ENCODE measurements around the gene ERFL. TPM values are rescaled to one million over a fixed set of nuclear protein-coding genes. Genes with fewer than 3 reads are reported as not detected.

ERFL gene
- total and polyA plus RNA-seq, 2 donors (not counting 1 experiment from before 2014, with no cell fraction given) = 2.3 to 5.5 TPM

DNA sequence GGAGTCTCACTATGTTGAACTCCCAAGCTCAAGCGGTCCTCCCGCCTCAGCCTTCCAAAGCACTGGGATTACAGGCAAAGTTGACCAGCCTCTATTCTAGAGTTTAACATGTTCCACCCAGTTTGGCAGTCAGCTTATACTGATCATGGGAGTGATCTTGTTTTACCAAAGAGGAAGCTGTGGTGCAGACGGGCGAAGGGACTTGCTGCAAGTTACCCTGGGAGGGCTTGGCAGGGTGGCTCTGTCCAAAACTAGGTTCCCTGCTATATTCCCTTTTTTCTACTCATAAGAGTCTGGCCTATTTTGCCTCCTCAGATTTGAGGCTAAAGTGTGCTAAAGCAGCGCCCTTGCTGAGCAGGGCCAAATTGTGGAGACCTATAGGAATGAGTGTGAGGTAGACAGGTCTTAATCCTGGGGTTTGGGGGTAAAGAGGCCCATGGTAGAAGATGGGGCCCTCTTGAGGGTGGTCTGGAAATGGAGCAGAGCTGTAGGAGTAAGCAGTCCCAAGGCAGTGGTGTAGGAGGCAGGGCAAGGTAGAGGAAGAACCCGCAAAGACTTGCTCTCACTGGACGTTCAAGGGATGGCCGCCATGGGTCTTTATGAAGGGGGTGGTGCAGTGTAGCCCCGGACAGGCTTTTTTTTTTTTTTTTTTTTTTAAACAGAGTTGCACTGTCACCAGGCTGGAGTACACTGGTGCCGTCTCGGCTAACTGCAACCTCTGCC, 64.9 kb downstream of the ERFL start:
- peak overlapping the region in 1 of 2 donors; percentile 94 for H3K27ac ChIP-seq (ENCODE audit: low read length in 2 of 2)
- no peak overlapping the region for H3K4me3 ChIP-seq (ENCODE audit: control extremely low read depth in 1 of 5, extremely low read depth in 1 of 5, insufficient read depth in 1 of 5, low read depth in 2 of 5, low read length in 4 of 5)
- ChIA-PET POLR2A (interaction anchor here (0.5 to 1.4 kb wide), 3 partner anchors 10 to 81 kb away, joined by 3 to 4 read pairs (median 3); no protein-coding TSS in a partner anchor), CTCF (interaction anchor here (0.9 to 17.0 kb wide), 6 partner anchors 10 to 85 kb away, joined by 3 to 331 read pairs (median 4); no protein-coding TSS in a partner anchor)
- Mint-ChIP-seq H3K9me3 (ENCODE audit: insufficient read depth) (no peaks in the 10 kb centered on the region), H3K27ac (peak overlapping the region; percentile 76), H3K27me3 (no peaks in the 10 kb centered on the region), H3K4me3 (peak overlapping the region; percentile 30), H3K4me1 (peaks cover 62% of the 10 kb centered on the region)
- no peaks in the 10 kb centered on the region for H3K9me3 ChIP-seq (ENCODE audit: control extremely low read depth in 1 of 3, control insufficient read depth in 2 of 3, insufficient read depth in 1 of 3, low read length in 2 of 3)
- H3K79me2 ChIP-seq (ENCODE audit: control insufficient read depth, insufficient read depth, low read length) = peaks cover 82% of the 10 kb centered on the region
- peaks cover 2 to 63% of the 10 kb centered on the region in 2 experiments for H3K36me3 ChIP-seq (replicated peaks in 1 of 2; ENCODE audit: control extremely low read depth in 1 of 2, control insufficient read depth in 1 of 2, extremely low read depth in 1 of 2, insufficient read depth in 2 of 2, low read length in 1 of 2)
- H3K4me1 ChIP-seq (ENCODE audit: control insufficient read depth in 2 of 2, insufficient read depth in 2 of 2, low read length in 2 of 2) = peaks cover 46 to 74% of the 10 kb centered on the region in 2 donors
- ATAC-seq (ENCODE audit: low read depth) (no peak), DNase-seq (no peak)
- H4K20me1 ChIP-seq (ENCODE audit: control insufficient read depth, insufficient read depth, low read length, poor library complexity, severe bottlenecking) = peaks cover 77% of the 10 kb centered on the region
- intact Hi-C loops (cut with micrococcal nuclease) = no loop called here
- no peak for TF ChIP-seq EZH2 (IDR thresholded peaks at IDR 0.05; ENCODE audit: borderline replicate concordance, insufficient read depth, low read depth, low read length, poor library complexity, severe bottlenecking)
- TF ChIP-seq, protein P1, sequence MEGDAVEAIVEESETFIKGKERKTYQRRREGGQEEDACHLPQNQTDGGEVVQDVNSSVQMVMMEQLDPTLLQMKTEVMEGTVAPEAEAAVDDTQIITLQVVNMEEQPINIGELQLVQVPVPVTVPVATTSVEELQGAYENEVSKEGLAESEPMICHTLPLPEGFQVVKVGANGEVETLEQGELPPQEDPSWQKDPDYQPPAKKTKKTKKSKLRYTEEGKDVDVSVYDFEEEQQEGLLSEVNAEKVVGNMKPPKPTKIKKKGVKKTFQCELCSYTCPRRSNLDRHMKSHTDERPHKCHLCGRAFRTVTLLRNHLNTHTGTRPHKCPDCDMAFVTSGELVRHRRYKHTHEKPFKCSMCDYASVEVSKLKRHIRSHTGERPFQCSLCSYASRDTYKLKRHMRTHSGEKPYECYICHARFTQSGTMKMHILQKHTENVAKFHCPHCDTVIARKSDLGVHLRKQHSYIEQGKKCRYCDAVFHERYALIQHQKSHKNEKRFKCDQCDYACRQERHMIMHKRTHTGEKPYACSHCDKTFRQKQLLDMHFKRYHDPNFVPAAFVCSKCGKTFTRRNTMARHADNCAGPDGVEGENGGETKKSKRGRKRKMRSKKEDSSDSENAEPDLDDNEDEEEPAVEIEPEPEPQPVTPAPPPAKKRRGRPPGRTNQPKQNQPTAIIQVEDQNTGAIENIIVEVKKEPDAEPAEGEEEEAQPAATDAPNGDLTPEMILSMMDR (IDR thresholded peaks at IDR 0.05) = no peak
- H3K9ac ChIP-seq (ENCODE audit: low read length) = no peak overlapping the region
- H2AFZ ChIP-seq (ENCODE audit: insufficient read depth, low read depth, low read length, poor library complexity, severe bottlenecking) = no peak overlapping the region
- no peaks in the 10 kb centered on the region for H3K27me3 ChIP-seq (replicated peaks in 1 of 4; ENCODE audit: control extremely low read depth in 1 of 4, control insufficient read depth in 3 of 4, insufficient read depth in 4 of 4, low read length in 3 of 4)
- H3K4me2 ChIP-seq (replicated peaks; ENCODE audit: low read depth, low read length, poor library complexity, severe bottlenecking) = peak overlapping the region; percentile 94
- WGBS (ENCODE audit: insufficient coverage) = 75% methylated on average over 8 of the region's 11 CpGs

DNA sequence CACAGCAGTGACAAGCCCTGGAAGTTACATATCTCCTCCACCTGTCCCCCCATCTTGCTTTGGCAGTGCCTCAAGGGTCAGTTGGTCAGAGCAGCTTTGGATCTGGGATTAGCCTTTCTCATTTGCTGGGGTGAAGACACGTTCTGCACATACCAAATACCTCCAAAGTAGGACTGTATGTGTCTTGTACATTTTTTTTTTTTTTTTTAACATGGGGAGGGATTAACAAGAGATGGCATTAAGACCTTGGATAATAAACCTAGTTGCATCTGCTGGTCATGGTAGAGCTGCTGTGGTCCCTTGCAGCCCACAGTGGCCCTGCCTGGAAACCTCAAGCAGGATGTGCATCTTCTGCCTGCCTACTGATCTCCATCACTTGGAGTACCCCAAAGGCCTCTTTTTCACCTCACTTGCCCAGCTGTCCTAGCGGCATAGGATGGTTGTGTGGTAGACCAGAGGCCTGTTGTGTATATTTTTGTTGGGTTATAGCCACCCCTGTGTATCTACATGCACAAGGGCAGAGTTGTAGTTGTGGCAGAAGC, 65.7 kb downstream of the ERFL start:
- no peaks in the 10 kb centered on the region for H3K27me3 ChIP-seq (replicated peaks in 1 of 4; ENCODE audit: control extremely low read depth in 1 of 4, control insufficient read depth in 3 of 4, insufficient read depth in 4 of 4, low read length in 3 of 4)
- intact Hi-C loops (cut with micrococcal nuclease) = no loop called here
- no peaks in the 10 kb centered on the region for H3K9me3 ChIP-seq (ENCODE audit: control extremely low read depth in 1 of 3, control insufficient read depth in 2 of 3, insufficient read depth in 1 of 3, low read length in 2 of 3)
- Mint-ChIP-seq H3K4me3 (peak overlapping the region; percentile 24), H3K9me3 (ENCODE audit: insufficient read depth) (no peaks in the 10 kb centered on the region), H3K27me3 (no peaks in the 10 kb centered on the region), H3K4me1 (peaks cover 55% of the 10 kb centered on the region), H3K27ac (peak overlapping the region; percentile 50)
- WGBS (ENCODE audit: insufficient coverage) = no CpG with 5 or more reads among the region's 2 CpGs
- H3K27ac ChIP-seq (ENCODE audit: low read length in 2 of 2) = peak overlapping the region in 1 of 2 donors; percentile 94
- ATAC-seq (ENCODE audit: low read depth) (no peak), DNase-seq (no peak)
- peak overlapping the region; percentile 94 for H3K4me2 ChIP-seq (replicated peaks; ENCODE audit: low read depth, low read length, poor library complexity, severe bottlenecking)
- TF ChIP-seq EZH2 (IDR thresholded peaks at IDR 0.05; ENCODE audit: borderline replicate concordance, insufficient read depth, low read depth, low read length, poor library complexity, severe bottlenecking) = no peak
- TF ChIP-seq, protein P1 (IDR thresholded peaks at IDR 0.05) = no peak
- H4K20me1 ChIP-seq (ENCODE audit: control insufficient read depth, insufficient read depth, low read length, poor library complexity, severe bottlenecking) = peaks cover 68% of the 10 kb centered on the region
- CTCF ChIA-PET = interaction anchor here (0.7 to 17.0 kb wide), 8 partner anchors 11 to 86 kb away, joined by 3 to 331 read pairs (median 4); no protein-coding TSS in a partner anchor
- H3K4me1 ChIP-seq (ENCODE audit: control insufficient read depth in 2 of 2, insufficient read depth in 2 of 2, low read length in 2 of 2) = peaks cover 42 to 65% of the 10 kb centered on the region in 2 donors
- H3K36me3 ChIP-seq (replicated peaks in 1 of 2; ENCODE audit: control extremely low read depth in 1 of 2, control insufficient read depth in 1 of 2, extremely low read depth in 1 of 2, insufficient read depth in 2 of 2, low read length in 1 of 2) = peaks cover 2 to 55% of the 10 kb centered on the region in 2 experiments
- no peak overlapping the region for H3K4me3 ChIP-seq (ENCODE audit: control extremely low read depth in 1 of 5, extremely low read depth in 1 of 5, insufficient read depth in 1 of 5, low read depth in 2 of 5, low read length in 4 of 5)
- peaks cover 73% of the 10 kb centered on the region for H3K79me2 ChIP-seq (ENCODE audit: control insufficient read depth, insufficient read depth, low read length)
- POLR2A ChIA-PET = interaction anchor here (1.1 to 1.4 kb wide), 2 partner anchors 11 to 82 kb away, joined by 3 to 4 read pairs; no protein-coding TSS in a partner anchor
- no peak overlapping the region for H2AFZ ChIP-seq (ENCODE audit: insufficient read depth, low read depth, low read length, poor library complexity, severe bottlenecking)
- no peak overlapping the region for H3K9ac ChIP-seq (ENCODE audit: low read length)
